ENCODE measurements around the gene HYAL3. TPM values are rescaled to one million over a fixed set of nuclear protein-coding genes. Genes with fewer than 3 reads are reported as not detected.

HYAL3 gene
- total and polyA plus RNA-seq, 2 donors: 2.5 TPM

- Histone ChIP-seq H3K4me1 (ENCODE audit: control insufficient read depth in 2 of 2, insufficient read depth in 2 of 2, low read length in 2 of 2) (peaks cover 12 to 33% of the 10 kb centered on the region in 2 donors), H3K36me3 (ENCODE audit: control insufficient read depth in 2 of 2, insufficient read depth in 2 of 2, low read length in 1 of 2) (no peaks in the 10 kb centered on the region), H3K27ac (ENCODE audit: low read depth in 1 of 2, low read length in 1 of 2) (no peak overlapping the region), H3K27me3 (ENCODE audit: control insufficient read depth in 2 of 2, insufficient read depth in 1 of 2, low read length in 1 of 2) (no peaks in the 10 kb centered on the region), H3K4me3 (ENCODE audit: low read length in 2 of 2) (no peak overlapping the region), H3K9me3 (ENCODE audit: control insufficient read depth in 2 of 2, insufficient read depth in 1 of 2, low read length in 1 of 2) (no peaks in the 10 kb centered on the region)
- no peak for DNase-seq (ENCODE audit: low read depth in 6 of 9, low spot score in 9 of 9)
- WGBS: 98% methylated on average over 18 of the region's 18 CpGs
Measured at GRCh38 chr3:50296721-50297383, 2.4 kb downstream of the HYAL3 start.

- no peak for DNase-seq (ENCODE audit: low read depth in 6 of 9, low spot score in 9 of 9)
- Histone ChIP-seq H3K4me1 (ENCODE audit: control insufficient read depth in 2 of 2, insufficient read depth in 2 of 2, low read length in 2 of 2) (peaks cover 19 to 43% of the 10 kb centered on the region in 2 donors), H3K9me3 (ENCODE audit: control insufficient read depth in 2 of 2, insufficient read depth in 1 of 2, low read length in 1 of 2) (no peaks in the 10 kb centered on the region), H3K4me3 (ENCODE audit: low read length in 2 of 2) (no peak overlapping the region), H3K36me3 (ENCODE audit: control insufficient read depth in 2 of 2, insufficient read depth in 2 of 2, low read length in 1 of 2) (no peaks in the 10 kb centered on the region), H3K27me3 (ENCODE audit: control insufficient read depth in 2 of 2, insufficient read depth in 1 of 2, low read length in 1 of 2) (no peaks in the 10 kb centered on the region), H3K27ac (ENCODE audit: low read depth in 1 of 2, low read length in 1 of 2) (no peak overlapping the region)
- WGBS: 96% methylated on average over 8 of the region's 8 CpGs
Measured at GRCh38 chr3:50295553-50296431, 3.4 kb downstream of the HYAL3 start.

- H3K4me1 ChIP-seq (ENCODE audit: control insufficient read depth in 2 of 2, insufficient read depth in 2 of 2, low read length in 2 of 2): peaks cover 15 to 34% of the 10 kb centered on the region in 2 donors
- no peaks in the 10 kb centered on the region for H3K27me3 ChIP-seq (ENCODE audit: control insufficient read depth in 2 of 2, insufficient read depth in 1 of 2, low read length in 1 of 2)
Measured at GRCh38 chr3:50294492-50295403, 4.5 kb downstream of the HYAL3 start.

GRCh38 chr3:50294089-50294488, 5.1 kb downstream of the HYAL3 start:
- Histone ChIP-seq H3K4me1 (ENCODE audit: control insufficient read depth in 2 of 2, insufficient read depth in 2 of 2, low read length in 2 of 2) (peaks cover 14 to 31% of the 10 kb centered on the region in 2 donors), H3K4me3 (ENCODE audit: low read length in 2 of 2) (no peak overlapping the region), H3K36me3 (ENCODE audit: control insufficient read depth in 2 of 2, insufficient read depth in 2 of 2, low read length in 1 of 2) (peaks cover 9 to 13% of the 10 kb centered on the region in 2 donors), H3K9me3 (ENCODE audit: control insufficient read depth in 2 of 2, insufficient read depth in 1 of 2, low read length in 1 of 2) (no peaks in the 10 kb centered on the region), H3K27ac (ENCODE audit: low read depth in 1 of 2, low read length in 1 of 2) (no peak overlapping the region), H3K27me3 (ENCODE audit: control insufficient read depth in 2 of 2, insufficient read depth in 1 of 2, low read length in 1 of 2) (no peaks in the 10 kb centered on the region)
- 97% methylated on average over 4 of the region's 4 CpGs for WGBS
- no peak for DNase-seq (ENCODE audit: low read depth in 6 of 9, low spot score in 9 of 9)

More at GRCh38 chr3:50294492-50295403, 4.5 kb downstream of the HYAL3 start:
- H3K4me3 ChIP-seq (ENCODE audit: low read length in 2 of 2): no peak overlapping the region
- no peak for DNase-seq (ENCODE audit: low read depth in 6 of 9, low spot score in 9 of 9)
- WGBS: 98% methylated on average over 22 of the region's 22 CpGs
- no peak overlapping the region for H3K27ac ChIP-seq (ENCODE audit: low read depth in 1 of 2, low read length in 1 of 2)
- H3K36me3 ChIP-seq (ENCODE audit: control insufficient read depth in 2 of 2, insufficient read depth in 2 of 2, low read length in 1 of 2): peaks cover 3 to 7% of the 10 kb centered on the region in 2 donors
- no peaks in the 10 kb centered on the region for H3K9me3 ChIP-seq (ENCODE audit: control insufficient read depth in 2 of 2, insufficient read depth in 1 of 2, low read length in 1 of 2)

GRCh38 chr3:50293079-50293801, 6.0 kb downstream of the HYAL3 start:
- no peak for DNase-seq (ENCODE audit: low read depth in 6 of 9, low spot score in 9 of 9)
- Histone ChIP-seq H3K9me3 (ENCODE audit: control insufficient read depth in 2 of 2, insufficient read depth in 1 of 2, low read length in 1 of 2) (no peaks in the 10 kb centered on the region), H3K4me3 (ENCODE audit: low read length in 2 of 2) (no peak overlapping the region), H3K27ac (ENCODE audit: low read depth in 1 of 2, low read length in 1 of 2) (peak overlapping the region; percentile 62 to 64), H3K4me1 (ENCODE audit: control insufficient read depth in 2 of 2, insufficient read depth in 2 of 2, low read length in 2 of 2) (peaks cover 9 to 23% of the 10 kb centered on the region in 2 donors), H3K27me3 (ENCODE audit: control insufficient read depth in 2 of 2, insufficient read depth in 1 of 2, low read length in 1 of 2) (no peaks in the 10 kb centered on the region), H3K36me3 (ENCODE audit: control insufficient read depth in 2 of 2, insufficient read depth in 2 of 2, low read length in 1 of 2) (peaks cover 18 to 22% of the 10 kb centered on the region in 2 donors)
- 89% methylated on average over 12 of the region's 12 CpGs for WGBS

GRCh38 chr3:50292159-50293078, 6.8 kb downstream of the HYAL3 start, which contains the start of gene IFRD2:
TSS of gene IFRD2 (minus strand) at chr3:50292429. CDS start at chr3:50292274, 155 bp downstream.
- 2% methylated on average over 67 of the region's 67 CpGs for WGBS

GRCh38 chr3:50290161-50290641, 9.0 kb downstream of the HYAL3 start:
- WGBS: 97% methylated on average over 16 of the region's 16 CpGs
- H3K4me1 ChIP-seq (ENCODE audit: control insufficient read depth in 2 of 2, insufficient read depth in 2 of 2, low read length in 2 of 2): peaks cover 7 to 19% of the 10 kb centered on the region in 2 donors
- H3K27me3 ChIP-seq (ENCODE audit: control insufficient read depth in 2 of 2, insufficient read depth in 1 of 2, low read length in 1 of 2): no peaks in the 10 kb centered on the region
- DNase-seq (ENCODE audit: low read depth in 6 of 9, low spot score in 9 of 9): no peak
- no peaks in the 10 kb centered on the region for H3K9me3 ChIP-seq (ENCODE audit: control insufficient read depth in 2 of 2, insufficient read depth in 1 of 2, low read length in 1 of 2)
- H3K4me3 ChIP-seq (ENCODE audit: low read length in 2 of 2): no peak overlapping the region
- peaks cover 37 to 42% of the 10 kb centered on the region in 2 donors for H3K36me3 ChIP-seq (ENCODE audit: control insufficient read depth in 2 of 2, insufficient read depth in 2 of 2, low read length in 1 of 2)
- no peak overlapping the region for H3K27ac ChIP-seq (ENCODE audit: low read depth in 1 of 2, low read length in 1 of 2)

More at GRCh38 chr3:50292159-50293078, 6.8 kb downstream of the HYAL3 start, which contains the start of gene IFRD2:
- H3K9me3 ChIP-seq (ENCODE audit: control insufficient read depth in 2 of 2, insufficient read depth in 1 of 2, low read length in 1 of 2): no peaks in the 10 kb centered on the region
- peak within 1 kb of the TSS; percentile 64 to 72 for H3K27ac ChIP-seq (ENCODE audit: low read depth in 1 of 2, low read length in 1 of 2)
- peaks cover 7 to 19% of the 10 kb centered on the region in 2 donors for H3K4me1 ChIP-seq (ENCODE audit: control insufficient read depth in 2 of 2, insufficient read depth in 2 of 2, low read length in 2 of 2)
- no peaks in the 10 kb centered on the region for H3K27me3 ChIP-seq (ENCODE audit: control insufficient read depth in 2 of 2, insufficient read depth in 1 of 2, low read length in 1 of 2)
- peak; percentile 82 to 98 (median 94) for DNase-seq (ENCODE audit: low read depth in 6 of 9, low spot score in 9 of 9)
- peaks cover 26 to 30% of the 10 kb centered on the region in 2 donors for H3K36me3 ChIP-seq (ENCODE audit: control insufficient read depth in 2 of 2, insufficient read depth in 2 of 2, low read length in 1 of 2)
- peak within 1 kb of the TSS; percentile 78 for H3K4me3 ChIP-seq (ENCODE audit: low read length in 2 of 2)

Data from thymus (tissue), 11 donors.